ENCODE results near the gene OR1K1.
"Not testable (repeated sequence)": the region's sequence is repeated elsewhere in the genome, so short reads cannot be mapped to it uniquely, and the experiment has no call there.

OR1K1 gene, protein sequence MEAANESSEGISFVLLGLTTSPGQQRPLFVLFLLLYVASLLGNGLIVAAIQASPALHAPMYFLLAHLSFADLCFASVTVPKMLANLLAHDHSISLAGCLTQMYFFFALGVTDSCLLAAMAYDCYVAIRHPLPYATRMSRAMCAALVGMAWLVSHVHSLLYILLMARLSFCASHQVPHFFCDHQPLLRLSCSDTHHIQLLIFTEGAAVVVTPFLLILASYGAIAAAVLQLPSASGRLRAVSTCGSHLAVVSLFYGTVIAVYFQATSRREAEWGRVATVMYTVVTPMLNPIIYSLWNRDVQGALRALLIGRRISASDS

DNA sequence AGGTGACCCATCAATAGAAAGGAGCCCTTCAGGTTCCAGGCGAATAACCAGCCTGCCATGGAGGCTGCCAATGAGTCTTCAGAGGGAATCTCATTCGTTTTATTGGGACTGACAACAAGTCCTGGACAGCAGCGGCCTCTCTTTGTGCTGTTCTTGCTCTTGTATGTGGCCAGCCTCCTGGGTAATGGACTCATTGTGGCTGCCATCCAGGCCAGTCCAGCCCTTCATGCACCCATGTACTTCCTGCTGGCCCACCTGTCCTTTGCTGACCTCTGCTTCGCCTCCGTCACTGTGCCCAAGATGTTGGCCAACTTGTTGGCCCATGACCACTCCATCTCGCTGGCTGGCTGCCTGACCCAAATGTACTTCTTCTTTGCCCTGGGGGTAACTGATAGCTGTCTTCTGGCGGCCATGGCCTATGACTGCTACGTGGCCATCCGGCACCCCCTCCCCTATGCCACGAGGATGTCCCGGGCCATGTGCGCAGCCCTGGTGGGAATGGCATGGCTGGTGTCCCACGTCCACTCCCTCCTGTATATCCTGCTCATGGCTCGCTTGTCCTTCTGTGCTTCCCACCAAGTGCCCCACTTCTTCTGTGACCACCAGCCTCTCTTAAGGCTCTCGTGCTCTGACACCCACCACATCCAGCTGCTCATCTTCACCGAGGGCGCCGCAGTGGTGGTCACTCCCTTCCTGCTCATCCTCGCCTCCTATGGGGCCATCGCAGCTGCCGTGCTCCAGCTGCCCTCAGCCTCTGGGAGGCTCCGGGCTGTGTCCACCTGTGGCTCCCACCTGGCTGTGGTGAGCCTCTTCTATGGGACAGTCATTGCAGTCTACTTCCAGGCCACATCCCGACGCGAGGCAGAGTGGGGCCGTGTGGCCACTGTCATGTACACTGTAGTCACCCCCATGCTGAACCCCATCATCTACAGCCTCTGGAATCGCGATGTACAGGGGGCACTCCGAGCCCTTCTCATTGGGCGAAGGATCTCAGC lies at the start of gene OR1K1:
OR1K1 (plus strand) TSS at position 58 of the 995 bp plus-strand sequence; CDS start at position 58, 0 bp downstream.
- DNase-seq (ENCODE audit: low spot score) = no peak

DNA sequence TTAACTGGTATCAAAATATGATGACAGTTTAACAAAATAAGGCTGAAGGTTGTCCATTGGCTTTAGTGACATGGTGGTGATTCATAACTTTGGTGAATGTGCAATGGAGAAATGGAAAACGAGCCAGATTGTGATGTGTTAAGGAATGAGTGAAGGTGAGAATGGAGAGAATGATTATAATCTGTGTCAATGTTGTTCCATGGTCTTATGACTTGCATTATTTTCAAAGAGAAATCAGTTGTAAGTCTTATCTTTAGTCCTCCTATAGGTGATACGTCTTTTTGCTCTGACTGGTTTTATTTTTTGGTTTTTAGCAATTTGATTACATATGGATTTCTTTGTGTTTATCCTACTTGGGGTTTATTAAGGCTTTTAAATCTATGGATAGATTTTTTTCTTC lies 45.1 kb upstream of the OR1K1 start:
- no peak for DNase-seq (ENCODE audit: low spot score)

DNA sequence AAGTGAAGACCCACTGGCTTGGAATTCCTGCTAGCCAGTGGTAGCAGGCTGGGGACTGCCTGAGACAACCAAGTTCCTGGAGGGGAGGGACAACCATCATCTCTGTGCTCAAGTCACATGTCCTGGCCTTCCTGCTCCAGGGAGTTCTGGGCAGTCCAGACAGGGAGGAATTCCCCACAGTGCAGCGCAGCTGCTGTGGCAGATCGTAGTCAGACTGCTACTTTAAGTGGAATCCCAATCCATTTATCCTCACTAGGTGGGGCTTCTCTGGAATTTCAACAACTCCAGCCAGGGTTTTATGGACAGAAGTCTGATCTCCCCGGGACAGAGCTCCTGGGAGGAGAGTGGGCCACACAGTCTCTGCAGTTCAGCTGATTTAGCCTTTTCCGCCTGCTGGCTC lies 32.1 kb upstream of the OR1K1 start:
- no peak for DNase-seq (ENCODE audit: low spot score)

DNA sequence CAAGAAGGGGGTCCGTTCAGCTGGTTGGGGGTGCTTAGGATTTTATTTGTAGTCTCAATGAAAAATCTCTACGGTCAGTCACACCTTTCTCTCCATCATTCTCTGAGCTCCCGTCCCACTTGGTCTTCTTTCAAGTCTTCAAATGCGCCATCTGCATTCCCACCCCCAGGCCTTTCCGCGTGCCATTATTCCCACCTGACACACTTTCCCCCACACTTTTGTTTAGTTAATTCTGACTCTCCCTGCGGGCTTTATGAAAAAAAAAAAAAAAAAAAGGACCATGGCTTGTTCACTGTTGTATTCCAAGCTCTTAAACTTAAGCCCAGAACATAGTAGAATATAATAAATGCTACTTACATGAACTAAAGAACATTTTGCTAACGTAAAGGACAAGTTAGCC lies 22.9 kb upstream of the OR1K1 start:
- no peak for DNase-seq (ENCODE audit: low spot score)

DNA sequence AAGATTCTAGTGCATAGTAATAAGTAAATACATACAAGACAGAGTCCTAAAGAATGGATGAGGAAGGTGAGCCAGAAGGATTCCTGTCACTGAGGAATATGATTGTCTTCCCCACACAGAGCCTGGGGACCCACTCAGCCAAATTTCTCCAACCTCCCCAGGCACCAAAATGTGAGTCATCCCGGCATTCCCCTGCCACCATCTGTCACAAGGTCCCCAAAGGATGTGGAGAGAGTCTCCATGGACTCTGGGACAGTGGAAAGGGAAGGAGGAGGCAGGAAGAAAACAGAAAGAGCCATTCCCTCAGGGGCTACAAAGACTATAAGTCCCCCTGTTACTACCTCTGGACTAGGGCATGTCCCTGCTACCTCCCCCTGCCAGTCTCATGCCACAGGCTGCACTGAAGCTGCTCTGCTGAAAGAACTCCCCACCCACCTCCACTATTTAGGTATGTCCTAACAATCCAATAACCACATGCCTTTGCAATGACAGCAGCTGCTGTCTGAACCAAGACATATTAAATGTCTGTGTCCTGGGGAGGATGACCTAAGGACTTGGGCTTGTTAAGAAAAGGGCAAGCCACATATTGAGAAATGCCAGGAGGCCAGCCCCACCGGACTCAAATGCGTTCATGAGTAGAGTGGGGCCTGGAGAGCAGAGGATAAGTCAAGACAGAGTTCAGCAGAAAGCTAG lies 21.8 kb upstream of the OR1K1 start:
- DNase-seq (ENCODE audit: low spot score) = no peak

DNA sequence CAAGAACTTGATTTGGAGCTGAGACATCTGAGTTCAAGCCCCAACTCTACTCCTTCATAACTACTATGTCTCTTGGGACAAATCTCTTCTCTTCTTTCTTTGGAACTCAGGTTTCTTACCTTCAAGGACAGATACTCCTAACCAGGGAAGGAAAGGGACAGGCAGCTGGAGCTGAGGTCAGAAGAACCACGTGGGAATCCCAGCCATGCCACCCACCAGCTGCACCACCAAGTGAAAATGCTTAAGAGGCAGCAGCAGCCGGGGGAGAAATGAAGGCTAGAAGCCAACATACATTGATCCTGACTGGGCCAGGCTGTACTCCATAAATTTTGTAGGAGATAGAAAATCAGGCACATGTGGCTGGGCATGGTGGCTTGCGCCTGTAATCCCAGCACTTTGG lies 20.7 kb upstream of the OR1K1 start:
- DNase-seq (ENCODE audit: low spot score) = no peak

DNA sequence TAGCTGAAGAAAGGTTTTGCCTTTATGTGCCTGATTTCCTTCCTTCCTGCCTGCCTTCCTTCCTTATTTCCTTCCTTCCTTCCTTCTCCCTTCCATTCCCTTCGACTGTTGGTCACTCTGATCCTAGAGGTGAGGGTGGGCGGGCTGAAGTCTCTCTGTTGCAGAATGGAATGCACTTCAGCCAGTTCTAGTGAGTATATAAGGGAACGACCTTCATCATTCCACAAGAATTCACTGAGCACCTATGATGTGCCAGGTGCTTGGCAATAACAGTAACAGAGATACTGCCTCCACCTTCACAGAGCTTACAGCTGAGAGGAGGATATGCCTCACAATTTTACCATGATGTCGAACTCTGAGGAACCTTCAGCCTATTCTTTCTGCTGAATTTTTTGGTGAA lies 19.9 kb upstream of the OR1K1 start:
- DNase-seq (ENCODE audit: low spot score) = no peak

DNA sequence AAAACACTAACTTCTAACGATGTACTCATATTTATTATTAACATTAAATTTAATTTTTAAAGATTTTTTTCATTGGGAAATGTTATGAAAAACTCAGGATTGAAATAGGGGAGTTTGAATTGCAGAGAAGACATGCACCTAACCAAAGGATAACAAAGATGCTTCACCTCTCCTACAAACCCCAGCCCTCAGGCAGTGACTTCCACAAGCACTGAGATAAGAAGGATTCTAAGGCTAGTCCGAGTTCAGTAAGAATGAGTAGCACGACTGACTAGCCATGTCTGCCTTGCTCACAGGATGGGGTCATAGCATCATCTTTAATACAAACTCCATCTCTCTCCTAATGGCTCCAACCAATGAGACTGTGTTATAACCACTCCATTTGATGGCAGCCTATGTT lies 18.3 kb upstream of the OR1K1 start:
- DNase-seq (ENCODE audit: low spot score) = no peak

DNA sequence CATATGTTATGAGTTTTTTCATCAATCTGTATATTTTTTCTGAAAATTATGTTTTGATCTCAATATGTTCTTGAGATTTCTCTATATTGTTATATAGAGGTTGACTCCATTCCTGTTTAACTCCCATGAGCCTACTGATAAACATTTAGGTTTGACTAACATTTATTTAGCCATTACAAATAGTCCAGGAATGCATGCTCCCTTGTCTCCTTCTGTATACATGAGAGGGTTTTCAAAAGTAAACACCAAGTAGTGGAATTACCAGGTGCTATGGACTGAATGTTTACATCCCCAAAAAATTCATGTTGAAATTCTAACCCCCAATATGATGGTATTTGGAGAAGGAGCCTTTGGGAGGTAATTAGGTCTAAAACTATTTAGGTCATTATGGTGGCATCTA lies 14.7 kb upstream of the OR1K1 start:
- DNase-seq (ENCODE audit: low spot score) = no peak

DNA sequence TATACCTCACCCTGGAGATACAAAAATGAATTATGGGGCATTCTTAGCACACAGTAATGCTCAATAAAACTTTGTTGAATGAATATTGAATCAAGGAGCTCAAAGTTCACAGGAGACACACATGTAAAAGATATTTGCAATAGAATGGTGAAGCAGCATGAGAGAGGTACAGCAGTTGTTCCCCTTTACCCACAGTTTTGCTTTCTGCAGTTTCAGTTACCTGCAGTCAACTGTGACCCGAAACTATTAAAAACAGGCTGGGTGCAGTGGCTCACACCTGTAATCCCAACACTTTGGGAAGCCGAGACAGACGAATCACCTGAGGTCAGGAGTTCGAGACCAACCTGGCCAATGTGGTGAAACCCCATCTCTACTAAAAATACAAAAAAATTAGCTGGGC lies 13.6 kb upstream of the OR1K1 start:
- no peak for DNase-seq (ENCODE audit: low spot score)

DNA sequence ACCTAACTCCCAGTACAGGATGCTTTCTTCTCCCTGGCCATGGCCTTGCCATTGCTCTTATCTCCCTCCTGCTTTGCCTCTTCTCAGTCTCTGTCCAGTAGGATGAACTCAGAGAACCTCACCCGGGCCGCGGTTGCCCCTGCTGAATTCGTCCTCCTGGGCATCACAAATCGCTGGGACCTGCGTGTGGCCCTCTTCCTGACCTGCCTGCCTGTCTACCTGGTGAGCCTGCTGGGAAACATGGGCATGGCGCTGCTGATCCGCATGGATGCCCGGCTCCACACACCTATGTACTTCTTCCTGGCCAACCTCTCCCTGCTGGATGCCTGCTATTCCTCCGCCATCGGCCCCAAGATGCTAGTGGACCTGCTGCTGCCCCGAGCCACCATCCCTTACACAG lies 11.1 kb upstream of the OR1K1 start, which contains the start of gene OR5C1:
OR5C1 (plus strand) TSS at position 103 of the 400 bp plus-strand sequence; CDS start at position 103, 0 bp downstream.
- DNase-seq (ENCODE audit: low spot score) = no peak

DNA sequence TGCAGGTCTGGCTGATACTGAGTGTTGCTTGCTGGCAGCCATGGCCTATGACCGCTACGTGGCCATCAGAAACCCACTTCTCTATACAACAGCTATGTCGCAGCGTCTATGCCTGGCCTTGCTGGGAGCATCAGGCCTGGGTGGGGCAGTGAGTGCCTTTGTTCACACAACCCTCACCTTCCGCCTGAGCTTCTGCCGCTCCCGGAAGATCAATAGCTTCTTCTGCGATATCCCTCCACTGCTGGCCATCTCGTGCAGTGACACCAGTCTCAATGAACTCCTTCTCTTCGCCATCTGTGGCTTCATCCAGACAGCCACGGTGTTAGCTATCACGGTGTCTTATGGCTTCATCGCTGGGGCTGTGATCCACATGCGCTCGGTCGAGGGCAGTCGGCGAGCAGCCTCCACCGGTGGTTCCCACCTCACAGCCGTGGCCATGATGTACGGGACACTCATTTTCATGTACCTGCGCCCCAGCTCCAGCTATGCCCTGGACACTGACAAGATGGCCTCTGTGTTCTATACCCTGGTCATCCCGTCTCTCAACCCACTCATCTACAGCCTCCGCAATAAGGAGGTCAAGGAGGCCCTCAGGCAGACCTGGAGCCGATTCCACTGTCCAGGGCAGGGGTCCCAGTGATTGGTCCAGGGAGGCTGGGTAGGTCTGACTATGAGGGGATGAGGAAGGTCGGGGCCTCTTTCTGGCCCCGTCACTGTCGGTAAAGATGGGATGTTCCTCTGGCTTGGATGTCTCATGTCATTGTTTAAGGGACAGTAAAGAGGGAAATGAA lies 10.5 kb upstream of the OR1K1 start:
- no peak for DNase-seq (ENCODE audit: low spot score)

DNA sequence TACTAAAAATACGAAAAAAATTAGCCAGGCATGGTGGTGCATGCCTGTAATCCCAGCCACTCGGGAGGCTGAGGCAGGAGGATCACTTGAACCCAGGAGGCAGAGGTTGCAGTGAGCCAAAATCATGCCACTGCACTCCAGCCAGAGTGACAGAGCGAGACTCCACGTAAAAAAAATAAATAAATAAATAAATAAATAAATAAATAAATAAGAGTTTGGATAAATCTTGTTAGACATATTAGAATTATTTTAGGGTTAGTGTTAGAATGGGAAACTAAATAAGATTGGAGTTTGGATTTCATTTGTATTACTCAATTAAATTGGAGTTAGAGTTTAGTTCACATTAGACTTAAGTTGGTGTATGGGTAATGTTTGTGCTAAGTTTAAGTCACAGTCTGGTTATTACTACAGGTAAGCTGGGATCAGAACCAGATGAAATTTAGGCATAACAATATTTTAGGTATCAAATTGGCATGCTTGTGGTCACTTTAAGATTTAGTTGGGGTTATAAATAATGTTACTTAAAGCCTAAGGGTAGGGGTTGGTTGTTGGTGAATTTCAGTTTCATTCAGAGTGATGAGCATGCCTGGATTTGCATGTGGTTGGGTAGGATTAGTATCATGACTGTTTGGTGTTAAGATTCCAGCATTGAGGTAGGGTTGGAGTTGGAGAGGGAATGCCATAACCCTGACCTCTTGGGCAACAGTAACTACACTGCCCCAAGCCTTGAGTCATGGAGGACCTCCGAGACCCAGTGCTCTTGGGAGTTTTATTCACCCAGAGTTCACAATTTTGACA lies 7.9 kb upstream of the OR1K1 start:
- no peak for DNase-seq (ENCODE audit: low spot score)

DNA sequence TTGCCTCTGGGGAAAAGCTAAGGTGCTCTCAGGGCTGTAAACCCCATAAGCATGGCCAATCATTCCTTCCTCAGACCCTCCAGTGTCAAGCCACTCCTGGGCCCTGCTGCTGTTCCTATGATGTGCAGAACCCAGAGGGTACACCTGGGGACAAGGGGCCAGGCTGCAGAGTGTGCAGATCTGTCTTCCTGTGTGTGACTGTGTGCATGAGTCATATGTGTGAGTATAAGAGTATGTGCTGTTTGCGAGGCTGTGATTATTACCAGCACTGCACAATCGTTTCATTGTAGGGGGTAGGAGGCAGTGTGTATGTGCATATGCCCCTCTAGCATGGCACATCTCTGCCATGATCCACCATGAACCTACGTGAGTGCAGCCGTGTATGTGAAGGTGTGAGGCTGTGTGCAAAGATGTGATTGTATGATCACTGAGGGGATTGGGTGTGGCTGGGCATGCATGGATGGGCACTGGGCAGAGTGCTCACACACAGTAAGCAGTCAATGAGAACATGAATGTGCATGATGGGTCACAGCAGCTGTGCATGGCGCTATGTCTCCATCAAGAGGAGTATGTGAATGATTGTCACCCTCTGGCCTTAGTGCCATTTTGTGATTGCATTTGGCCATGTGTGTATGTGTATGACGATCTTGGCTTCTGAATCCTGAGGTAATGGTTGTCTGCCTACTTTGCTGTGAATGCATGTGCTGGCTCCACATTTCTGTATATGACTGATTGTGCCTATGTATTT lies 2.4 kb upstream of the OR1K1 start:
- no peak for DNase-seq (ENCODE audit: low spot score)

DNA sequence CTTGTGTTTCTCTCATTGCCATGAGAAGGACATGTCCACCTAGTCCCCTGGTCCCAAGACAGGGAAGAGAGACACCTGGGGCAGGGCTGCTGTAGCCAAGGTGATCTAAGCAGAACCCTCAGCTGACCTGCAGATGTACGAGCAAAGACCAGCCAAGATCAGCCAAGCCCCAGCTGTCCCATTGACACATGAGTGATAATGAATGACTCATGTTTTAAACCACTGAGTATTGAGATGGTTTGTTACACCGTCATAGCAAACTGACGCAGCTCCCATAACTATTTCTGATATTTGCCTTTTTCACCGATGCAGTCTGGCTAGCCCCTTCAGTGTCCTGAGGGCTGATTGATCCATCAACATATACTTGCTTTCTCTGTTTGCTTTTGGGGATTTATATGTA lies 6.7 kb downstream of the OR1K1 start:
- DNase-seq (ENCODE audit: low spot score) = no peak

DNA sequence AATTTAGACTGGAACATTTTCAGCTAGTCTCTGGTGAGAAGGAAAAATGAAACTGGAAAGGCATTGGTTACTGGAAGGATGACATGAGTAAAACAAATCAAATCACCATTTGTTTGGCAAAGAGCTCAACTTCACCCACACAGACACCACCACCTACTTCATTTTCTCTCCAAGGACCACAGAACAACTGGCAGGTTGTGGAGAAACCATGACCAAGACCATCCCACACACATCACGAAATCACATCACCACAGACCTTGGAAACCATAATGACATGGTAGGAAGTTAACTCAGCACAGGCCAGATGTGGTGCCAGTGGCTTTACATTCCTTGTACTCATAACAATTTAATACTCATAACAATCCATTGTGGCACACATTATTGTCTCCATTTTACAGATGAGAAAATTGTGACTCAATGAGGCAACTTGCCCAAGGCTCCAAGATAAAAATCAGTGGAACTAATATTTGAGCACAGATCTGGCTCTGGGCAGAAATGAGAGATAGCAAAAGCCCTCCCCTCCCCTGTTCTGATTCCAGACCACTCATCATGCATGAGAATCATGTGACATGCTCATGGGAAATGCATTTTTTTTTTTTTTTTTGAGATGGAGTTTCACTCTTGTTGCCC lies 7.5 kb downstream of the OR1K1 start:
- DNase-seq (ENCODE audit: low spot score) = no peak

DNA sequence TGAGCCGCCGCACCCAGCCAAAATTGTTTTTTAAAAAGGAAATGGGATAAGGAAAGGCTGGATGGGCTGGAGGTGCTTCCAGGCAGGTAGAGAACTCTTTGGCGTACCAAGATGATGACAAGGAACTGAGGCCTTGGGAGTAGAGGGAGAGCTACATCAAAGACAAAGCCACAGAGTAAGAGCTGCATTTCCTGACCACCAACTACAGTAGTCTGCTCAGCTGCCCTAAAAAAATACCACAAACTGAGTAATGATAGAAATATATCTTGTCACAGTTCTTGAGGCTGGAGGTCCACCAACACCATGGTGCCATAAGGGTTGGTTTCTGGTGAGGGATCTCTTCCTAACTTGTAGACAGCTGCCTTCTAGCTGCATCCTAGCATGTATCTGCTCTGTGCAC lies 8.2 kb downstream of the OR1K1 start:
- no peak for DNase-seq (ENCODE audit: low spot score)

DNA sequence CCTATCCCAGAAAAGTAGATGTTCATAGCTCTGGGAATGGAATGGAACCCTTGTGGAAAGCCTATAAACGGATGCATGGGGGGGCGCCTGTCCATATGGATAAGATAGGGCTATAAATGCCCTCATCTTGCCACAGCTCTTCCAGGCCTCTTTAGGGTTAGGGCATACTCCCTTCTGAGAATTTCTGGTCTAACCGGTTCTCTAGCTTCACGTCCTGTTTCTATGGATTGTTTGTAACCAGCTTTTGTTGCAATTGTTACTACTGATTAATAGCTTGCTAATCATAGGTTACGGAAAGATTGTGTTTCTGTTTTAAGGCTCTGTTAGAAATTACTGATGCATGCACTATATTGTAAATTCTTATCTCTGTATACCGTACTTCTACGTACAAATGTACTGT lies 9.3 kb downstream of the OR1K1 start:
- DNase-seq (ENCODE audit: low spot score) = not testable (repeated sequence)

DNA sequence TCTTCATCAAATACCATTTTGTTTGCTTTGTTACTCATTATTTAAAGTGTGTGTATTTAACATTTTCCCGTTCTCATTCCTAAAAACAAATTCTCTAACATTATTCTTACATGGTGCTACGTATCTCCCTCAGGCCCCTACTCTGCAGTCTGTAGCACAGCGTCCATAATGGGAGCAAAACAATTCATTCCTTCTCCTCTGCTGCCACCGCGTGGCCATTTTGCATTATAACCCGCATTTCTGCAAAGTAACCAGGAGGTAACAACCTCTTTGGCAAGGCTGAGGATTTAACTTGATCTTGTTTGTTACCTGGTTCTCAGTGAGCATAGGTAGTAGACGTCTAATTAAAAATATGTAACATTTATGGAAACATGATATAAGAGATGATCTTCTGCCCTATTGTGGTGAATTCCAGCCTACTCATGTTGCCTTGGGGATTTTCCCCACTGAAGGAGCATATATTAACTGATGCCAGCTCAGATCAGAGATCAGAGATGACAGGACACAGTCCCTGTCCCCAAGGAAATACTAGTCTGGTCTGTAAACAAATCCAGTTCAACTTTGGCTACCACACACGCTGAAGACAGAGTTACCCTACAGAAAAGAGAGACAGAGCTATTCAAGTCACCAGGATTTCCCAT lies 10.5 kb downstream of the OR1K1 start:
- DNase-seq (ENCODE audit: low spot score) = peak; percentile 77
